Progenitor cell of endocrine pancreas (in vitro differentiated cells): ENCODE measurements around the gene KLF17. TPM values are rescaled to one million over a fixed set of nuclear protein-coding genes. Genes with fewer than 3 reads are reported as not detected.

Experiments used
- DNase-seq: peaks from one replicate; pipeline ENCODE4 v3.0.0; 2021; ENCODE audit warnings: low spot score; ENCODE audit not compliant: unreplicated experiment
- H3K27ac Mint-ChIP-seq: 2 replicates; pipeline ENCODE4 v1.8.0; 2021; ENCODE audit warnings: mild to moderate bottlenecking, moderate library complexity, mixed read lengths
- H3K27me3 Mint-ChIP-seq: 2 replicates; pipeline ENCODE4 v1.8.0; 2021; ENCODE audit warnings: mixed read lengths
- H3K36me3 Mint-ChIP-seq: 2 replicates; pipeline ENCODE4 v1.8.0; 2022; ENCODE audit warnings: mixed read lengths; ENCODE audit not compliant: insufficient read depth
- H3K4me1 Mint-ChIP-seq: 2 replicates; pipeline ENCODE4 v1.8.0; 2021; ENCODE audit warnings: low read depth, mixed read lengths
- H3K4me3 Mint-ChIP-seq: 2 replicates; pipeline ENCODE4 v1.8.0; 2021; ENCODE audit warnings: low read depth, mild to moderate bottlenecking, moderate library complexity, mixed read lengths
- H3K9me3 Mint-ChIP-seq: 2 replicates; pipeline ENCODE4 v1.8.0; 2021; ENCODE audit warnings: low read depth, mixed read lengths
- total RNA-seq: library from RNA; stranded (reverse); gene quantifications from 2 replicates; pipeline ENCODE4 v1.2.1, GENCODE V29; 2021
- TF ChIP-seq, protein P1 (sequence below): fragments of 200-600 bp; sonication (generic); IDR thresholded peaks from one replicate; pipeline ENCODE4 v1.5.0; 2021; ENCODE audit warnings: antibody characterized with exemption, mild to moderate bottlenecking; ENCODE audit not compliant: unreplicated experiment

The KLF17 gene
- total RNA-seq, 1 donor from 2014 or later = not detected

DNA sequence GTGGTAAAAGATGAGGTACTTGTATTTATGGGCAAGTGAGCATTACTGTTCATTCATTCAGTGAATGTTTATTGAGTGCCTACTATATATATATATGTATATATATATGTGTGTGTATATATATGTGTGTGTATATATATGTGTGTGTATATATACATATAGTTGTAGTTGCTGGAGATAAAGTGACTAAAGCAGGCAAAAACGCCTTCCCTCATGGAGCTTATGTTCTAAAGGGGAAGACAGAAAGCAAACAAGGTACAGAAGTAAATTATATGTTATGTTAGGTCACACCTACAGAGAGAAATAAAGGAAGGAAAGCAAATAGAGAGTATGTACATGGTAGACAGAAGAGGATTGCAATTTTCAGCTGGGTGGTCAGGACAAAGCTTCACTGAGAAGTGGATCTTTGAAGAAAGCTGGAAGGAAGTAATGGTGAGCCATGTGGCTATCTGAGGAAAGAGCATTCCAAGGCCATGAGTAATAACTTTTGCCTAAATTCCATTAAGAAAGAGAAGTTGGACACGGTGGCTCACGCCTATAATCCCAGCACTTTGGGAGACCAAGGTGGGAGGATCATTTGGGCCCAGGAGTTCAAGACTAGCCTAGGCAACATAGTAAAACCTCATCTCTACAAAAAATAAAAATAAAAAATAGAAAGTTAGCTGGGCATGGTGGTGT lies 33.5 kb upstream of the KLF17 start:
- H3K27me3 Mint-ChIP-seq = peaks cover 8% of the 10 kb centered on the region
- no peak overlapping the region for H3K4me3 Mint-ChIP-seq
- TF ChIP-seq, protein P1, sequence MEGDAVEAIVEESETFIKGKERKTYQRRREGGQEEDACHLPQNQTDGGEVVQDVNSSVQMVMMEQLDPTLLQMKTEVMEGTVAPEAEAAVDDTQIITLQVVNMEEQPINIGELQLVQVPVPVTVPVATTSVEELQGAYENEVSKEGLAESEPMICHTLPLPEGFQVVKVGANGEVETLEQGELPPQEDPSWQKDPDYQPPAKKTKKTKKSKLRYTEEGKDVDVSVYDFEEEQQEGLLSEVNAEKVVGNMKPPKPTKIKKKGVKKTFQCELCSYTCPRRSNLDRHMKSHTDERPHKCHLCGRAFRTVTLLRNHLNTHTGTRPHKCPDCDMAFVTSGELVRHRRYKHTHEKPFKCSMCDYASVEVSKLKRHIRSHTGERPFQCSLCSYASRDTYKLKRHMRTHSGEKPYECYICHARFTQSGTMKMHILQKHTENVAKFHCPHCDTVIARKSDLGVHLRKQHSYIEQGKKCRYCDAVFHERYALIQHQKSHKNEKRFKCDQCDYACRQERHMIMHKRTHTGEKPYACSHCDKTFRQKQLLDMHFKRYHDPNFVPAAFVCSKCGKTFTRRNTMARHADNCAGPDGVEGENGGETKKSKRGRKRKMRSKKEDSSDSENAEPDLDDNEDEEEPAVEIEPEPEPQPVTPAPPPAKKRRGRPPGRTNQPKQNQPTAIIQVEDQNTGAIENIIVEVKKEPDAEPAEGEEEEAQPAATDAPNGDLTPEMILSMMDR = no peak

DNA sequence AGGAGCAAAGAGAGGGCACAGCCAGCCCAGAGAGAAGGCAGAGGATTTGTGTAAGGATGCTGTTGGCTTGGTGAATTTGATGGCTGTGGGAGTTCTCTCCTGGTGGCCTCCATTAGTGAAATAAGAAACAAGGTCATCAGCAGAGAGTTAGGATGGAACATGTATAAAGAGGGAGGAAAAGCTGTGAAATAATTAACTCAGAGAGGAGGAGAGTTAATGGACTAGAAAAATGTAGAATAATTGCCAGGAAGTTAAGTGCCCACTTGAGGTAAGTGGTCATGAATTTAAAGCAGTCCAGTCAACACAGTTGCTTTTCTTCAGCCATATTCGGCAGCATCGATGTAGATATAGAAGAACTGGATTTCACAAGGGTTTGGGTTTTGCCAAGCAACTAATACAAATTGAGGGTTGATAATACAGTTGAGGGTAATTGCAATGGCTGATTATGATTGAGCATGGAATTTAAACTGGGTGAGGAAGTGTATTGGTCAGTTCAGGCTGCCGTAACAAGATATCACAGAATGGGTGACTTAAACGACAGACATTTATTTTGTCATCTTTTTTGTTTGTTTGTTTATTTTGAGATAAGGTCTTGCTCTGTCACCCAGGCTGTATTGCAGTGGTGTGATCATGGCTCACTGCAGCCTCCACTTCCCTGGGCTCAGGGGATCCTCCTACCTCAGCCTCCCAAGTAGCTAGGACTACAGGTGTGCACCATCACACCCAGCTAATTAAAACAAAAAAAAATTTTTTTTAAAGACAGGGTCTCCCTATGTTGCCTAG lies 31.7 kb upstream of the KLF17 start:
- no peak for DNase-seq
- Mint-ChIP-seq H3K4me1 (peaks cover 8% of the 10 kb centered on the region), H3K4me3 (no peak overlapping the region), H3K27ac (no peak overlapping the region), H3K36me3 (no peaks in the 10 kb centered on the region), H3K27me3 (peaks cover 10% of the 10 kb centered on the region), H3K9me3 (no peaks in the 10 kb centered on the region)
- TF ChIP-seq, protein P1 = no peak

More for the DNA sequence above, 33.5 kb upstream of the KLF17 start:
- no peak for DNase-seq
- Mint-ChIP-seq H3K9me3 (no peaks in the 10 kb centered on the region), H3K4me1 (peaks cover 2% of the 10 kb centered on the region), H3K36me3 (no peaks in the 10 kb centered on the region), H3K27ac (no peak overlapping the region)

DNA sequence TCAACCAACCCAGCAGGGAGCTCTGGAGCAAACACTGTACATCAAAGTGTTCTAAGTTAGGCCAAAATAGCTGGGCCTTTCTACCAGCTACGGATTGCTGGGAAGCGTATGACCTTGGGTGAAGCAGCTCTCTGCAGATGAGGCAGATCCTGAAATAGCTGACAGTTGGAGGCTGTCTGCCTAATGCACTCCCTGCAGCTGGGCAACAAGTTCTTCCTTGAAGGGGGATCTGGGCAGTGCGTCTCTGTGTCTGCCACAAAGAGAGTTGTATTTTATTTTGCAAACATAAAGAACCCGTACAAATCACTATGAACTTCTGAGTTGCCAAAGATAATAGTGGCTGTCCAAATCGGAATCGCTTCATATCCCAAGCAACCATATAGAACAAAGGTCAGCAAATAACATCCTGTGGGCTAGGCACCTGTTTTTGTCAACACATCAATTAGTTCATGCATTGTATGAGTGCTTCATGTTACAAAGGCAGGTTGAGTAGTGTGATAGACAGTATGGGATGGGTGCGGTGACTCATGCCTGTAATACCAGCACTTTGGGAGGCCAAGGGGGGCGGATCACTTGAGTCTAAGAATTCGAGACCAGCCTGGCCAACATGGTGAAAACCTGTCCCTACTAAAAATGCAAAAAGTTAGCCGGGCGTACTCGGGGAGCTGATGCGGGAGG lies 29.1 kb upstream of the KLF17 start:
- DNase-seq = no peak
- no peak overlapping the region for H3K27ac Mint-ChIP-seq

DNA sequence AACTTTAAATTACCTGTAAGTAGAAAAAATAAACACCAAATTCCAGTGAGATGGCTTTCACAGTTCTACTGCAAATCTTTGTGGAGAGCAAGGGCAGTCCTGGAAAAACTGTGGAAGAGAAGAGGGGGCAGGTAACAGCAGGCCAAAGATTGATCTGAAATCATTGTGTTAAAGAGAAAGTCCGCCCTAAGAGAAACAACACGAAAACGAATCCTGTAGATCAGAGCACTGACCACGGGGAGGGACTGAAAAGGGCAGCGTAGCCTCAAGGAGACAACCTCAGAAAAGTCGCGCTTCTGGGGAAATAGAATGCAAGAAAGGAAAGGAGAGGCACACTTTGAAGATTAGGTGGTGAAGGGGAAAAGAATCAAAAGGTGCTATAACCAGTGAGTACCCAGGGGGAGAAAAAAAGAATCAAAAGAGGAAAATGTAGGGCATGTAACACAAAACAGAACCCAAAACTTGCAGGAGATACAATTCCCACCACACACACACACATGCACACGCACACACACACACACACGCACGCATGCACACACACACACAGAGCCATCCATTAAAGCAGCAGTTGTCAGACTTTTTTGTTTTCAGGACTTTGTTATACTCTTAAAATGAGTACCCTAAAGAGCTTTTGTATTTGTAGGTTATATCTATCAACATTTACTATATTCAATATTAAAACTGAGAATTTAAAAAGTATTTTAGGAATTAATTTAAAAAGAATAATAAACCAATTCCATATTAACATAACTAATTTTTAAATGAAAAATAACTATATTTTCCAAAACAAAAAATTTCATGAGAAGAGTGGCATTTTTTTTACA lies 28.0 kb upstream of the KLF17 start:
- Mint-ChIP-seq H3K4me1 (peaks cover 8% of the 10 kb centered on the region), H3K27ac (no peak overlapping the region), H3K4me3 (no peak overlapping the region), H3K36me3 (no peaks in the 10 kb centered on the region), H3K27me3 (peaks cover 8% of the 10 kb centered on the region), H3K9me3 (peaks cover 13% of the 10 kb centered on the region)
- DNase-seq = no peak
- TF ChIP-seq, protein P1 = no peak

More for the DNA sequence above, 29.1 kb upstream of the KLF17 start:
- Mint-ChIP-seq H3K27me3 (peaks cover 8% of the 10 kb centered on the region), H3K9me3 (peaks cover 9% of the 10 kb centered on the region), H3K4me3 (no peak overlapping the region), H3K36me3 (no peaks in the 10 kb centered on the region), H3K4me1 (peaks cover 8% of the 10 kb centered on the region)
- TF ChIP-seq, protein P1 = no peak

DNA sequence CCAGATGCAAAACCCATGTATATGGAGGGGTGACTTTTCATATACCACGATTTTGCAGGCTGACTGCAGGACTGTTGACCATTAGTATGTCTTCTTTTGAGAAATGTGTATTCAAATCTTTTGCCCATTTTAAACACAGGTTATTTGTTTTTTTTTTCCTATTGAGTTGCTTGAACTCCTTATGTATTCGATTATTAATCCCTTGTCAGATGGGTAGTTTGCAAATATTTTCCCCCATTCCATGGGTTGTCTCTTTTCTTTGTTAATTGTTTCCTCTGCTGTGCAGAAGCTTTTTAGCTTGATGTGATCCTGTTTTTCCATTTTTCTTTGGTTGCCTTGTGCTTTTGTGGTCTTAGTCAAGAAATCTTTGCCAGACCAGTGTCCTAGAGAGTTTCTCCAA lies 24.6 kb upstream of the KLF17 start:
- TF ChIP-seq, protein P1 = no peak
- DNase-seq = no peak
- no peak overlapping the region for H3K4me3 Mint-ChIP-seq
- peaks cover 3% of the 10 kb centered on the region for H3K36me3 Mint-ChIP-seq
- H3K4me1 Mint-ChIP-seq = peaks cover 8% of the 10 kb centered on the region
- peaks cover 8% of the 10 kb centered on the region for H3K27me3 Mint-ChIP-seq
- peaks cover 26% of the 10 kb centered on the region for H3K9me3 Mint-ChIP-seq
- no peak overlapping the region for H3K27ac Mint-ChIP-seq
